D721Med (cell line): ENCODE data around the gene PID1.

Experiments used
- DNase-seq: peaks from one replicate; pipeline ENCODE4 v3.0.0; 2011; ENCODE audit warnings: low spot score; ENCODE audit not compliant: insufficient read length
- FAIRE-seq: peaks from 2 replicates; lab custom pipeline; 2011; peaks lifted over from hg19 to GRCh38; lab: Jason Lieb, UNC
- CTCF ChIP-seq: IDR thresholded peaks from 2 replicates; pipeline ENCODE4 v1.5.1; 2012; ENCODE audit warnings: mild to moderate bottlenecking, control low read depth; ENCODE audit not compliant: insufficient read depth; ENCODE audit errors: missing control alignments

The PID1 gene

GRCh38 chr2:229099231-229099630, 171.9 kb downstream of the PID1 start:
- FAIRE-seq, result no peak
- TF ChIP-seq CTCF, result no peak
- DNase-seq, result no peak

GRCh38 chr2:229098801-229099200, 172.3 kb downstream of the PID1 start:
- no peak for FAIRE-seq

GRCh38 chr2:229096409-229097066, 174.5 kb downstream of the PID1 start:
- TF ChIP-seq CTCF, result no peak
- FAIRE-seq (no peak), DNase-seq (no peak)

More at GRCh38 chr2:229098801-229099200, 172.3 kb downstream of the PID1 start:
- DNase-seq, result no peak
- TF ChIP-seq CTCF, result no peak

- no peak for TF ChIP-seq CTCF
- DNase-seq (no peak), FAIRE-seq (no peak)
Observed at GRCh38 chr2:229095472-229095871, 175.6 kb downstream of the PID1 start.

- no peak for DNase-seq
- FAIRE-seq, result no peak
Observed at GRCh38 chr2:229090225-229090624, 180.9 kb downstream of the PID1 start.

GRCh38 chr2:229089776-229090175, 181.3 kb downstream of the PID1 start:
- FAIRE-seq, result no peak
- TF ChIP-seq CTCF, result no peak
- DNase-seq, result no peak

More at GRCh38 chr2:229090225-229090624, 180.9 kb downstream of the PID1 start:
- TF ChIP-seq CTCF, result no peak

GRCh38 chr2:229088966-229089700, 182.0 kb downstream of the PID1 start:
- no peak for DNase-seq
- FAIRE-seq, result no peak
- TF ChIP-seq CTCF, result no peak
